Measurements from ENCODE around the gene SF3B5. TPM values are rescaled to one million over a fixed set of nuclear protein-coding genes. Genes with fewer than 3 reads are reported as not detected.
"Not testable (repeated sequence)": the region's sequence is repeated elsewhere in the genome, so short reads cannot be mapped to it uniquely, and the experiment has no call there.

The SF3B5 gene
- total RNA-seq, 1 experiment from 2014 or later, result 139 TPM

DNA sequence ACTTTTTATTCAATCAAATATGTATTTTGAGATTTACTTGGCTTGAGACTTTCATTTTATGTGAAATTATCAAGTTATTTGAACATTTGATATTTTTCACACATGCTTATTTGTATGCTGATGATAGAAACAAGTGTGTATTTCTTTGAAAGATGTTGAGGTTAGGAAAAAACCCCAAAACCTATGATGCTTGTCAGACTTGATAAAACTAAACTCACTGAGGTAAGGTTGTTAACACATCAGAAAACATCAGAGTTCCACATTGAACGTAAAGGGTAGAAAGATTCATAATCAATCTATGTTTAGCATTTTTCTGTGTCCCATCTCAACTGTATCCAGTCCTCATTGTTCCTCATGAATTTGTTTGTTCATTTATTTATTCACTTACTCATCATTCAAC is 12.2 kb downstream of the SF3B5 start:
- TF ChIP-seq EZH2phosphoT487 (IDR thresholded peaks at IDR 0.05; ENCODE audit: borderline replicate concordance, low read length), result no peak
- TF ChIP-seq EZH2 (IDR thresholded peaks at IDR 0.05; ENCODE audit: low read length, unreplicated experiment), result no peak
- TF ChIP-seq, protein P1, sequence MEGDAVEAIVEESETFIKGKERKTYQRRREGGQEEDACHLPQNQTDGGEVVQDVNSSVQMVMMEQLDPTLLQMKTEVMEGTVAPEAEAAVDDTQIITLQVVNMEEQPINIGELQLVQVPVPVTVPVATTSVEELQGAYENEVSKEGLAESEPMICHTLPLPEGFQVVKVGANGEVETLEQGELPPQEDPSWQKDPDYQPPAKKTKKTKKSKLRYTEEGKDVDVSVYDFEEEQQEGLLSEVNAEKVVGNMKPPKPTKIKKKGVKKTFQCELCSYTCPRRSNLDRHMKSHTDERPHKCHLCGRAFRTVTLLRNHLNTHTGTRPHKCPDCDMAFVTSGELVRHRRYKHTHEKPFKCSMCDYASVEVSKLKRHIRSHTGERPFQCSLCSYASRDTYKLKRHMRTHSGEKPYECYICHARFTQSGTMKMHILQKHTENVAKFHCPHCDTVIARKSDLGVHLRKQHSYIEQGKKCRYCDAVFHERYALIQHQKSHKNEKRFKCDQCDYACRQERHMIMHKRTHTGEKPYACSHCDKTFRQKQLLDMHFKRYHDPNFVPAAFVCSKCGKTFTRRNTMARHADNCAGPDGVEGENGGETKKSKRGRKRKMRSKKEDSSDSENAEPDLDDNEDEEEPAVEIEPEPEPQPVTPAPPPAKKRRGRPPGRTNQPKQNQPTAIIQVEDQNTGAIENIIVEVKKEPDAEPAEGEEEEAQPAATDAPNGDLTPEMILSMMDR (conservative IDR thresholded peaks at IDR 0.05; ENCODE audit: low read depth, low read length), result no peak
- no peaks in the 10 kb centered on the region for H3K4me1 ChIP-seq (ENCODE audit: insufficient read depth, low read length)
- intact Hi-C loops (cut with micrococcal nuclease), result no loop called here
- H3K27ac ChIP-seq (ENCODE audit: low read length), result no peak overlapping the region
- no peak overlapping the region for H3K4me2 ChIP-seq (ENCODE audit: low read length)
- H3K79me2 ChIP-seq (ENCODE audit: low read length), result no peaks in the 10 kb centered on the region
- no peaks in the 10 kb centered on the region for H3K27me3 ChIP-seq (ENCODE audit: low read length)
- H4K20me1 ChIP-seq (ENCODE audit: low read length), result no peaks in the 10 kb centered on the region
- no peaks in the 10 kb centered on the region for H3K36me3 ChIP-seq (ENCODE audit: low read depth, low read length)
- no peak overlapping the region for H2AFZ ChIP-seq (ENCODE audit: low read length)
- no peaks in the 10 kb centered on the region for H3F3A ChIP-seq (ENCODE audit: low read length, unreplicated experiment)
- no peak overlapping the region for H3K4me3 ChIP-seq (ENCODE audit: low read length)
- H3K9me3 ChIP-seq (ENCODE audit: low read length), result no peaks in the 10 kb centered on the region
- no peaks in the 10 kb centered on the region for H3K9me2 ChIP-seq (replicated peaks; ENCODE audit: low read length)
- CTCF ChIA-PET, result no interaction called here
- no TSS peak for BruUV-seq (replicated peaks)
- DNase-seq (no peak), ATAC-seq (peak; percentile 79; the same call in 1 of the 2 replicates)
- POLR2A ChIA-PET (ENCODE audit: unreplicated experiment), result no interaction called here
- H3K9ac ChIP-seq (ENCODE audit: low read length), result no peak overlapping the region

DNA sequence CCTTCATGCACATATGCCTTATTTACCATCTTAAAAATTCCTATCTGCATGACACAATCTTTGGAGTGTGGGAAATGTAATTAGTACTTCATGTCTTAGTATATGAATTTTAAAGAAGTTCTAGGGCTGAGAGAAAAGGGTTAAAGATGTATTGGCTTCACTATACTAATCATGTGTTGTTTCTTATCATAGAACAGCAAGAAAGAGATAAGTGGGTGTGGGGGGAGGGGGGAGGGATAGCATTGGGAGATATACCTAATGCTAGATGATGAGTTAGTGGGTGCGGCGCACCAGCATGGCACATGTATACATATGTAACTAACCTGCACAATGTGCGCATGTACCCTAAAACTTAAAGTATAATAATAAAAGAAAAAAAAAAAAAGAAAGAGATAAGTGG is 13.0 kb downstream of the SF3B5 start:
- H3K79me2 ChIP-seq (ENCODE audit: low read length); H3K27me3 ChIP-seq (ENCODE audit: low read length); BruUV-seq (replicated peaks); H3K4me2 ChIP-seq (ENCODE audit: low read length); H4K20me1 ChIP-seq (ENCODE audit: low read length); H3K9me3 ChIP-seq (ENCODE audit: low read length); H3K9ac ChIP-seq (ENCODE audit: low read length); H3K36me3 ChIP-seq (ENCODE audit: low read depth, low read length); H3K4me3 ChIP-seq (ENCODE audit: low read length); H3K4me1 ChIP-seq (ENCODE audit: insufficient read depth, low read length); H3K27ac ChIP-seq (ENCODE audit: low read length); CTCF ChIA-PET; H2AFZ ChIP-seq (ENCODE audit: low read length); DNase-seq; H3F3A ChIP-seq (ENCODE audit: low read length, unreplicated experiment); H3K9me2 ChIP-seq (replicated peaks; ENCODE audit: low read length); POLR2A ChIA-PET (ENCODE audit: unreplicated experiment); intact Hi-C loops (cut with micrococcal nuclease); ATAC-seq: not testable (repeated sequence)

DNA sequence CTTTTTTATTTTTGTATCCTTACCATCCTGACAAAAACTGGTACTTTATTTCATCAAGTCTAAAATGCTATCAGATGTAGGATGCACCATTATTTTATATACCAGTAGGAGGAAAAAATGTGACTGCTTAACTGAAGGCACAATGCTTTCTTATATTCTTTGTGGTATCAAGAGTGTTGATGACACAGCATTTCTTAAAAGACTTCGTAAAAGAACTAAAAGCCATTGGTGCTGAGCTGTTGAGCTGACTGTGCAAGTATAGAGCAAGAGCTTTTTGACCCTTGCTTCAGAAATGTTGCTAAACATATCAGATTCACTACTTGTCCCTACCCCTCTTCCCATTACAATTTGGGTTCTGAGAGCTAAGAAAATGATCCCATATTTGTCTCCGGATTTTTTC is 17.5 kb downstream of the SF3B5 start:
- Histone ChIP-seq H2AFZ (ENCODE audit: low read length) (no peak overlapping the region), H3K36me3 (ENCODE audit: low read depth, low read length) (no peaks in the 10 kb centered on the region), H3K27ac (ENCODE audit: low read length) (no peak overlapping the region), H3K4me2 (ENCODE audit: low read length) (no peak overlapping the region), H3K9me3 (ENCODE audit: low read length) (no peaks in the 10 kb centered on the region), H3F3A (ENCODE audit: low read length, unreplicated experiment) (no peaks in the 10 kb centered on the region), H3K4me3 (ENCODE audit: low read length) (no peak overlapping the region), H3K4me1 (ENCODE audit: insufficient read depth, low read length) (no peaks in the 10 kb centered on the region), H3K9ac (ENCODE audit: low read length) (no peak overlapping the region), H3K27me3 (ENCODE audit: low read length) (no peaks in the 10 kb centered on the region), H4K20me1 (ENCODE audit: low read length) (no peaks in the 10 kb centered on the region), H3K79me2 (ENCODE audit: low read length) (no peaks in the 10 kb centered on the region), H3K9me2 (replicated peaks; ENCODE audit: low read length) (no peaks in the 10 kb centered on the region)
- intact Hi-C loops (cut with micrococcal nuclease), result no loop called here
- TF ChIP-seq EZH2 (IDR thresholded peaks at IDR 0.05; ENCODE audit: low read length, unreplicated experiment), result no peak
- TF ChIP-seq EZH2phosphoT487 (IDR thresholded peaks at IDR 0.05; ENCODE audit: borderline replicate concordance, low read length), result no peak
- TF ChIP-seq, protein P1 (conservative IDR thresholded peaks at IDR 0.05; ENCODE audit: low read depth, low read length), result no peak
- CTCF ChIA-PET, result no interaction called here
- POLR2A ChIA-PET (ENCODE audit: unreplicated experiment), result no interaction called here
- BruUV-seq (replicated peaks), result no TSS peak
- no peak for DNase-seq
- ATAC-seq, result no peak

Measured in PC-3 (cell line).